ENCODE measurements around the gene NCAN. TPM values are rescaled to one million over a fixed set of nuclear protein-coding genes. Genes with fewer than 3 reads are reported as not detected.
A peak's percentile ranks its signal among the peaks of the same experiment; 100 is the strongest.

The NCAN gene
- total and polyA plus RNA-seq, 2 of the 8 experiments (the other 6 are each of a cell fraction or from before 2014, with no cell fraction given) = 2.7 TPM

- WGBS, 2 experiments (ENCODE audit: extremely low coverage in 1 of 2, insufficient coverage in 1 of 2, insufficient read length in 1 of 2, insufficient replicate concordance in 2 of 2, low coverage in 1 of 2, low lambda C conversion rate in 2 of 2, missing lambda C conversion rate in 1 of 2) = 5% methylated on average over 15 of the region's 17 CpGs; no CpG with 5 or more reads in 1 of the 2 experiments
- no peak overlapping the region for H4K5ac ChIP-seq (ENCODE audit: insufficient read length, low read depth, low read length)
- peaks cover 0 to 18% of the 10 kb centered on the region in 2 experiments; a peak in 2 of 4 replicates for H3K79me2 ChIP-seq (ENCODE audit: control insufficient read depth in 1 of 2, insufficient read depth in 2 of 2, low read length in 2 of 2)
- H3K4me3 ChIP-seq (ENCODE audit: extremely low read depth in 1 of 4, insufficient read depth in 2 of 4, low read depth in 3 of 4, low read length in 4 of 4) = peak overlapping the region; percentile 85 to 96 (median 92)
- no peak overlapping the region for H4K91ac ChIP-seq (replicated peaks; ENCODE audit: insufficient read length, low read length)
- no peaks in the 10 kb centered on the region; a peak in 1 of 7 replicates for H3K4me1 ChIP-seq (replicated peaks in 1 of 4; ENCODE audit: control insufficient read depth in 3 of 4, insufficient read depth in 4 of 4, low read length in 3 of 4)
- H3K4me2 ChIP-seq (ENCODE audit: insufficient read depth in 1 of 2, low read depth in 2 of 2, low read length in 2 of 2) = peak overlapping the region; percentile 57 to 86
- H3K23me2 ChIP-seq (ENCODE audit: low read depth, low read length) = peaks cover 3% of the 10 kb centered on the region; the same call in 1 of the 2 replicates
- TF ChIP-seq CHD1 (IDR thresholded peaks at IDR 0.05; ENCODE audit: low read depth, low read length) = no peak
- peak; percentile 80 for TF ChIP-seq PHF8 (conservative IDR thresholded peaks at IDR 0.05; ENCODE audit: low read depth, low read length)
- peak in 1 of 2 experiments; percentile 95; a peak in 1 of 4 replicates for TF ChIP-seq HDAC2 (IDR thresholded peaks at IDR 0.05; ENCODE audit: borderline replicate concordance in 1 of 2, low read depth in 2 of 2, low read length in 2 of 2)
- no peak for TF ChIP-seq NRF1 (IDR thresholded peaks at IDR 0.05; ENCODE audit: low read depth, low read length)
- no peak for TF ChIP-seq TBP (IDR thresholded peaks at IDR 0.05; ENCODE audit: low read depth, low read length)
- no peak for TF ChIP-seq TEAD4 (IDR thresholded peaks at IDR 0.05; ENCODE audit: low read depth, low read length)
- no peak overlapping the region for H3K14ac ChIP-seq (ENCODE audit: insufficient read length)
- POLR2A ChIA-PET (ENCODE audit: partially characterized antibody) = interaction anchor here (0.8 to 4.5 kb wide), 8 partner anchors 9 to 71 kb away, joined by 3 to 37 read pairs (median 4); partner anchors contain the start of gene NR2C2AP
- DNase-seq (ENCODE audit: low read depth in 1 of 2, low spot score in 2 of 2) = no peak
- 0 out of 2 replicates have a peak overlapping the region, but pooled peaks have one; percentile 10 for H2AFZ ChIP-seq (ENCODE audit: low read length)
- H3K27ac ChIP-seq (ENCODE audit: low read depth, low read length) = peak overlapping the region; percentile 91; the same call in 1 of the 2 replicates
- no peak overlapping the region for H2BK5ac ChIP-seq (ENCODE audit: low read depth, low read length)
- FAIRE-seq = no peak
- H3K56ac ChIP-seq (replicated peaks; ENCODE audit: insufficient read length, low read depth, low read length) = peak overlapping the region; percentile 9
- no peak overlapping the region for H2BK15ac ChIP-seq (ENCODE audit: low read length)
- H3K79me1 ChIP-seq (ENCODE audit: low read depth, low read length) = peaks cover 4% of the 10 kb centered on the region
- H3K9ac ChIP-seq (replicated peaks in 1 of 4; ENCODE audit: extremely low read depth in 1 of 4, low read depth in 3 of 4, low read length in 3 of 4) = peak overlapping the region in 3 of 4 experiments; percentile 73 to 82 (median 76); a peak in 6 of 7 replicates
- H3K36me3 ChIP-seq (ENCODE audit: control insufficient read depth in 2 of 4, insufficient read depth in 4 of 4, low read length in 3 of 4) = peaks cover 0 to under 1% (median 0%) of the 10 kb centered on the region in 4 experiments; a peak in 2 of 8 replicates
- H2BK120ac ChIP-seq (replicated peaks; ENCODE audit: low read depth, low read length) = no peak overlapping the region
- H3K23ac ChIP-seq (ENCODE audit: insufficient read length) = no peak overlapping the region
- no peak overlapping the region for H3K4ac ChIP-seq (replicated peaks; ENCODE audit: insufficient read length, low read depth, low read length)
- peak overlapping the region; percentile 66; the same call in 1 of the 2 replicates for H4K8ac ChIP-seq (ENCODE audit: extremely low read depth, insufficient read depth, low read length)
- no peak overlapping the region for H2BK12ac ChIP-seq (ENCODE audit: low read depth, low read length)
- peak overlapping the region; percentile 61; the same call in 1 of the 2 replicates for H2AK5ac ChIP-seq (ENCODE audit: low read depth, low read length)
- no peaks in the 10 kb centered on the region for H3K9me3 ChIP-seq (ENCODE audit: insufficient read depth in 2 of 2, low read depth in 1 of 2, low read length in 1 of 2)
- H4K20me1 ChIP-seq (replicated peaks in 1 of 2; ENCODE audit: control insufficient read depth in 1 of 2, insufficient read depth in 2 of 2, low read length in 2 of 2) = peaks cover 2 to 5% of the 10 kb centered on the region in 2 experiments
- CTCF ChIA-PET (ENCODE audit: partially characterized antibody) = interaction anchor here (0.8 to 1.7 kb wide), 6 partner anchors 11 to 50 kb away, joined by 3 to 8 read pairs (median 3); partner anchors contain the start of gene NR2C2AP
- no peak overlapping the region; the same call in 1 of the 2 replicates for H3K18ac ChIP-seq (ENCODE audit: extremely low read depth, low read length)
- H3K27me3 ChIP-seq (replicated peaks in 1 of 4; ENCODE audit: control insufficient read depth in 3 of 4, extremely low read depth in 1 of 4, insufficient read depth in 3 of 4, low read length in 3 of 4) = no peaks in the 10 kb centered on the region
- no peak overlapping the region for H2BK20ac ChIP-seq (ENCODE audit: low read length)
Measured at GRCh38 chr19:19191768-19192077, 20.0 kb upstream of the NCAN start.
